ENCODE results near the gene GSG1L. TPM values are rescaled to one million over a fixed set of nuclear protein-coding genes. Genes with fewer than 3 reads are reported as not detected.

GSG1L gene
- total RNA-seq, 3 donors from 2014 or later, result not detected

GRCh38 chr16:27771201-27771910 lies 292.2 kb downstream of the GSG1L start:
- no peak for DNase-seq
- ATAC-seq, result no peak
- H3K9me3 Mint-ChIP-seq, result no peaks in the 10 kb centered on the region
- no peaks in the 10 kb centered on the region for H3K27me3 Mint-ChIP-seq (ENCODE audit: low read depth)
- H3K36me3 Mint-ChIP-seq (ENCODE audit: insufficient read depth), result peaks cover 9% of the 10 kb centered on the region
- H3K4me3 Mint-ChIP-seq, result no peak overlapping the region
- no peaks in the 10 kb centered on the region for H3K4me1 Mint-ChIP-seq (ENCODE audit: low read depth)

DNA sequence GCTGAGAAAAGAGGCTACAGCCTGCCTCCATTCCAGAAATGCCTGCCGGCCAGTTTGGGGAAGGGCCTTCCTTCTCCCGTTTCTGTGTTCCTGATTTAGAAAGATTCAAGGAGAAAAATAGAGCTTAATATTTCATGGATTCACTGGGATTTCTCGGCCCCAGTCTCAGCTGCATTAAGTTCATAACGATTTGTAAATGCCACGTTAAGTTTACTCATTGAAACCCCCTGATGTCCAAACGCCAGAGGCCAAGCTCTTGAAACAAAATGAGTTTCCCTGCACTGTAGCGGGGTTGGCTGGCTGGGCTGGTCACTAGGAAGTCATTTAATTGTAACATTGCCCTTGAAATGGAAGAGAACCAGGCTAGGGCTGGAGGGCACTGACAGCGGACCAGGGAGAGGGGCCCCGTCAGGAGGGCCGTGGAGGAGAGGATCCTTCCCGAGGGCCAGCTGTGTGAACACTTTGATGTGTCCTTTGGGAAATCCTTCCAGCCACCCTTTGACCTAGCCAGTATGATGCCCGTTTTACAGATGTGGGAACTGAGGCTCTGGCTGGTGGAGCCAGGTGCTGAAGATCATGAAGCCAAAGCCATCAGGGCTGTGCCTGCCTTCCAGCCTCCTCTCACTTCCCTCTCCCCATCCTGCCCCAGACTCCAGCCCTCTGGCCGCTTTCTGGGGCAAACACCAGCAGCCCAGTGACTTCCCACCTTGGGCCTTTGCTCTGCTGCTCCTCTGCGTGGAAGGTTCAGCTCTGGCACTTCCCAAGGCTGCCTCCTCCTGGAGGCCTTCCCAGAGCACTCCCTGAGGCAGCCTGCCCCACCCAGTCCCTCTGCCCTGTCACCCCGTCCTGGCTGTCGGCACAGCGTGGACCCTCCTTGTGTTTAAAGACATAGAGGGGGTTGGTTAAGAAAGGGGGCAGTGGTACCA lies 293.0 kb downstream of the GSG1L start:
- Mint-ChIP-seq H3K27me3 (ENCODE audit: low read depth) (no peaks in the 10 kb centered on the region), H3K4me1 (ENCODE audit: low read depth) (no peaks in the 10 kb centered on the region), H3K9me3 (no peaks in the 10 kb centered on the region), H3K36me3 (ENCODE audit: insufficient read depth) (peaks cover 9% of the 10 kb centered on the region), H3K4me3 (no peak overlapping the region)
- DNase-seq, result no peak
- ATAC-seq, result no peak

- Mint-ChIP-seq H3K36me3 (ENCODE audit: insufficient read depth) (peaks cover 9% of the 10 kb centered on the region), H3K9me3 (no peaks in the 10 kb centered on the region), H3K4me3 (no peak overlapping the region), H3K4me1 (ENCODE audit: low read depth) (no peaks in the 10 kb centered on the region), H3K27me3 (ENCODE audit: low read depth) (no peaks in the 10 kb centered on the region)
- no peak for DNase-seq
- ATAC-seq, result no peak
These were observed 293.8 kb downstream of the GSG1L start for GRCh38 chr16:27769561-27770255.

DNA sequence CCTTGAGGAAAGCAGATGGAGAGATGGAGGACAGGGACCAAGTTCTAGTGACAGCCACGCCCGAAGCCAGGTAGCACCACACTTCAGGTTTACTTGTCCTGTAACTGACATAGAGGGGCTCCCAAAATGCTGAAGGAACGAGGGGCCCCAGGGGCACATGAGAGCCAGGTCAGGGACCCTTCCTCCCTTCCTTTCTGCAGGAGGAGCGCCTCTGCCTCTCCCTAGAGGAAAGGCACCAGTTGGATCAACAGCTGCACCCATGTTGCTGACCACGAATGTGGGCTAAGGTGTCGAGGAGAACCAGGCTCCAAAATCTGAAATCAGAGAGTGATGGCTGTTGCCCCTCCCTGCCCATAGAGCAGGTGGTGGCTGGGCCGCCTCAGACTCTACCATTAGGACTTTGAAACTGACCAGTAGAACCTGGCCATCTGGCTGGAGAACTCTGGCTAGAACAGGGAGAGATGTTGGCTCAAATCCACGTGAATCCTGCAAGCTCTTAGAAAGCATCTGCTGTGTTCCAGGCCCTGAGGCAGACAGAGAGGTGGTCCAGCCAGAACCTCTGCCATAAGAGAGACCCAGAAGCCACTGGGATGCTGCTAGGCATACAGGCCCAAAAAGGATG lies 294.8 kb downstream of the GSG1L start:
- Mint-ChIP-seq H3K9me3 (no peaks in the 10 kb centered on the region), H3K36me3 (ENCODE audit: insufficient read depth) (peaks cover 12% of the 10 kb centered on the region), H3K4me3 (no peak overlapping the region), H3K27me3 (ENCODE audit: low read depth) (no peaks in the 10 kb centered on the region), H3K4me1 (ENCODE audit: low read depth) (no peaks in the 10 kb centered on the region)
- ATAC-seq (no peak), DNase-seq (no peak)

DNA sequence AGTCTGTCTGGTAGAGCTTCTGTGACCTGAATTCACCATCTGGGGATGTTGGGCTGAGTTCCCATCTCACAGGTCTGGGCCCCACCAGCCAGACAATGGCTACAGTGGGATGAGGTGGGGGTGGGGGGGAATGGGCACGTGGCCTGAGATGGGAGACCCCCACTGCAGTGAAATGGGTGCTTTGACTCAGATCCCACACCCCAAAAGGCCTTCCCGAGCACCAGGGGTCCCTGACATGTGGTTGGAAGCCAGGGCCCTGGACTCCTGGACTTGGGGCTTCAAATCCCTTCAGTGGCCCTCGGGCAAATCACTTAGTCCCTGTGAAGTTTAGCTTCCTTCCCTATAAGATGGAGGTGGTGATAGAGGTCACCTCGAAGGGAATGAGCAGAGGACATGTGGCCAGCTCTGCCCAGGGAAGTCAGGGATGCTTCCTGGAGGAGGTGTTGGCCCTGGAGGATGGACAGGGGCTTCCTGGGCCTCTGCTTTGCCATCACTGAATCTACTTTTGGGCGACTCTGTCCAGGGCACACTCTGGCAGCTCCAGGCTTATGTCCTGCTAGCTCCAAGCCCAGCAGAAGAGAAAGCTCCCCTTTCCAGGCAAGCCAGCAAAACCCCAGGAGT lies 295.4 kb downstream of the GSG1L start:
- Mint-ChIP-seq H3K27me3 (ENCODE audit: low read depth) (no peaks in the 10 kb centered on the region), H3K4me1 (ENCODE audit: low read depth) (no peaks in the 10 kb centered on the region), H3K9me3 (no peaks in the 10 kb centered on the region), H3K4me3 (no peak overlapping the region), H3K36me3 (ENCODE audit: insufficient read depth) (peaks cover 14% of the 10 kb centered on the region)
- no peak for ATAC-seq
- DNase-seq, result no peak

DNA sequence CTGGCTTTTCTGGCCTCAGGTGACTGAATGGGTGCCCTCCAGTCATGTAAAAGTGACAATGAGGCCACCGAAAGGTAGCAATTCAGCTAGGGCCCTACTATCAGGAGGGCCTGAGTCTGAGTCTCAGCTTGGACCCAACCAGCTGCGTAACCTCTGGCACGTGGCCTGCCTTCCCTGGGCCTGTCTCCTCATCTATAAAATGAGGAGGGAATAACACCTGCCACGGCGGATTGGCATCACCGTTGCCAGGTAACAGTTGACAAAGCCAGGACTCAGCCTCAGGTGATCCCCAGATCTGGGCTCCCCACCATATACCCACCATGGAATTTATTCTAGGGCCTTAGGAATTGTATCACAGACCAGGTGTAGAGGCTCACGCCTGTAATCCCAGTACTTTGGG lies 296.4 kb downstream of the GSG1L start:
- DNase-seq, result no peak
- no peaks in the 10 kb centered on the region for H3K9me3 Mint-ChIP-seq
- no peak for ATAC-seq
- H3K36me3 Mint-ChIP-seq (ENCODE audit: insufficient read depth), result peaks cover 16% of the 10 kb centered on the region
- no peak overlapping the region for H3K4me3 Mint-ChIP-seq
- no peaks in the 10 kb centered on the region for H3K27me3 Mint-ChIP-seq (ENCODE audit: low read depth)
- H3K4me1 Mint-ChIP-seq (ENCODE audit: low read depth), result no peaks in the 10 kb centered on the region

DNA sequence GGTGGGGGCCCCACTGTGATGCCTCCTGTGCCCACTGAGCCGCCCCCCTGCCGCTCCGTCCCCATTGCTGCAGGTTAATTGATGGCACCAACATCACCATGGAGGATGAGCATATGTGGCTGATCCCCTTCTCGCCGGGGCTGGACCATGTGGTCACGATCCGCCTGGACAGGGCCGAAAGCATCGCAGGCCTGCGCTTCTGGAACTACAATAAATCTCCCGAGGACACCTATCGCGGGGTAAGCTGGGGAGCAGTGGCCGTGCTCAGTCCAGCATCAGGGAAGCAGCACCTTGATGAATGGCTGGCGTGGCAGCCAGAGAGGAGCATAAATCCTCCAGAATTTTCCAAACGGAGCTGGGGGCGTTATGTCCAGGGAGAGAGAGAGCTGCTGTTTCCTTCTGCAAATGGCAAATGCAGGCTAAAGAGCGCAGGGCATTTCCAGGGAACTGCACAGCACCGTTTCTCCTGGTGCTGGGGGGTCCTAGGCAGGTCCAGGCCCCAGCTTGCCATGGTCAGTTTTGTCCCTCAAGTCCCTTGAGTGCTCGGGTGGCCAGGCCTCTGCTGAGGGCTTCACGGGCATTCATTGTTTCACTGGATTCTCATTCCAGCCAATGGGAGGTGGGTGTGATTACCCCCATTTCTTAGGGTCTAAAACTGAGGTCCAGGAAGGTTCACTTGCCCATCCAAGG lies 297.1 kb downstream of the GSG1L start:
- ATAC-seq, result no peak
- no peaks in the 10 kb centered on the region for H3K27me3 Mint-ChIP-seq (ENCODE audit: low read depth)
- DNase-seq, result no peak
- no peak overlapping the region for H3K4me3 Mint-ChIP-seq
- no peaks in the 10 kb centered on the region for H3K9me3 Mint-ChIP-seq
- H3K4me1 Mint-ChIP-seq (ENCODE audit: low read depth), result no peaks in the 10 kb centered on the region
- H3K36me3 Mint-ChIP-seq (ENCODE audit: insufficient read depth), result peaks cover 17% of the 10 kb centered on the region

- no peaks in the 10 kb centered on the region for H3K27me3 Mint-ChIP-seq (ENCODE audit: low read depth)
- no peaks in the 10 kb centered on the region for H3K9me3 Mint-ChIP-seq
- no peaks in the 10 kb centered on the region for H3K4me1 Mint-ChIP-seq (ENCODE audit: low read depth)
- ATAC-seq, result no peak
- DNase-seq, result no peak
- no peak overlapping the region for H3K4me3 Mint-ChIP-seq
- peaks cover 19% of the 10 kb centered on the region for H3K36me3 Mint-ChIP-seq (ENCODE audit: insufficient read depth)
These were observed 298.4 kb downstream of the GSG1L start for GRCh38 chr16:27764869-27765675.

GRCh38 chr16:27764427-27764826 lies 299.1 kb downstream of the GSG1L start:
- no peak for ATAC-seq
- H3K9me3 Mint-ChIP-seq, result no peaks in the 10 kb centered on the region
- peaks cover 21% of the 10 kb centered on the region for H3K36me3 Mint-ChIP-seq (ENCODE audit: insufficient read depth)
- no peak overlapping the region for H3K4me3 Mint-ChIP-seq
- DNase-seq, result no peak
- no peaks in the 10 kb centered on the region for H3K27me3 Mint-ChIP-seq (ENCODE audit: low read depth)
- no peaks in the 10 kb centered on the region for H3K4me1 Mint-ChIP-seq (ENCODE audit: low read depth)

DNA sequence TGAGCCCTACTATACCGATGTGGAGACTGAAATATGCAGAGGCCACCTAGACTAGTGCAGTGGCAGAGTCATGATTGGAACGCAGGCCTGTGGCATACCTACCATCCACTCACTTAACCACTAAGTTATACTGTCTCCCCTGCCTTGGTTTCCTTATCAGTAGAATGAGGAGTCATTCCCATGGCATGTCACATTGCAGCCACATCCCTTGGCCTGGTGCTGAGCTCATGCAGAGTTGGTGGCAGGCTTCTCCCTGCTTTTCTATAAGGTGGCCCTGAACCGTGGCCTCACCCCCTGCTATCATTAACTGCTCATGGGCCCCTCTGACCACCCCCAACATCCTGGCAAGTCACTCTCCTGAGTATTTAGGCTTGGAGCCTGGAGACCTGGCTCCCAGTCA lies 301.1 kb downstream of the GSG1L start:
- no peak for ATAC-seq
- peaks cover 38% of the 10 kb centered on the region for H3K36me3 Mint-ChIP-seq (ENCODE audit: insufficient read depth)
- no peaks in the 10 kb centered on the region for H3K4me1 Mint-ChIP-seq (ENCODE audit: low read depth)
- H3K4me3 Mint-ChIP-seq, result no peak overlapping the region
- H3K27me3 Mint-ChIP-seq (ENCODE audit: low read depth), result no peaks in the 10 kb centered on the region
- H3K9me3 Mint-ChIP-seq, result no peaks in the 10 kb centered on the region
- DNase-seq, result no peak

GRCh38 chr16:27761816-27762215 lies 301.7 kb downstream of the GSG1L start:
- Mint-ChIP-seq H3K9me3 (no peaks in the 10 kb centered on the region), H3K4me3 (no peak overlapping the region), H3K4me1 (ENCODE audit: low read depth) (no peaks in the 10 kb centered on the region), H3K27me3 (ENCODE audit: low read depth) (no peaks in the 10 kb centered on the region), H3K36me3 (ENCODE audit: insufficient read depth) (peaks cover 40% of the 10 kb centered on the region)
- no peak for DNase-seq
- ATAC-seq, result no peak

DNA sequence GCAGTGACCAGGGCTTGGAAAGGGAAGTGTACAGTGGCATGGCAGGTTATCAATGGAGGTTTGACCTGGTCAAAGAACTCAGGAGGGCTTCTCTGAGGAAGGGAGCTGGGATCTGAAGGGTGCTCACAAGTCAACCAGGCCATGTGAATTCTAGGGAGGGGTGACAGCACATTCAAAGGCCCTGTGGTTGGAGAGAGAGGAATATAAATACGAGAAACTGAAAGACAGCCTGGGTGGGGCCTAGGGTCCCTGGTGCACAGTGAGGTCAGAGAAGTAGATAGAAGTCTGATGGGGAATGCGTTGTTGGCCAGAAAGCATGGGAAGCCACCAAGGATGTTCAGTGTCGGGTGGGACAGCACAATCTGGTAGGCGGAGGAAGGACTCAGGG lies 302.7 kb downstream of the GSG1L start:
- H3K9me3 Mint-ChIP-seq, result no peaks in the 10 kb centered on the region
- H3K36me3 Mint-ChIP-seq (ENCODE audit: insufficient read depth), result peaks cover 44% of the 10 kb centered on the region
- no peaks in the 10 kb centered on the region for H3K27me3 Mint-ChIP-seq (ENCODE audit: low read depth)
- H3K4me3 Mint-ChIP-seq, result no peak overlapping the region
- no peak for ATAC-seq
- no peak for DNase-seq
- H3K4me1 Mint-ChIP-seq (ENCODE audit: low read depth), result no peaks in the 10 kb centered on the region
